Testis (tissue), 3 donors: ENCODE results near the gene RIMOC1. TPM values are rescaled to one million over a fixed set of nuclear protein-coding genes. Genes with fewer than 3 reads are reported as not detected.

ENCODE experiments used
- DNase-seq: peaks from one replicate; pipeline ENCODE4 v3.0.0-alpha.2; 2019
- H3K27ac ChIP-seq, 2 donors: fragments of 200-600 bp; sonication (generic); one replicate each; pipeline ENCODE4 v1.5.1; 2019
- H3K27me3 ChIP-seq: fragments of 200-600 bp; sonication (generic); one replicate; pipeline ENCODE4 v1.5.1; 2019
- H3K36me3 ChIP-seq: fragments of 200-600 bp; sonication (generic); one replicate; pipeline ENCODE4 v1.5.1; 2017; ENCODE audit warnings: low read depth; ENCODE audit errors: missing control alignments
- H3K4me1 ChIP-seq: fragments of 200-600 bp; sonication (generic); one replicate; pipeline ENCODE4 v1.5.1; 2019
- H3K4me3 ChIP-seq, 2 donors: fragments of 200-600 bp; sonication (generic); one replicate each; pipeline ENCODE4 v1.5.1; 2017 to 2019
- H3K9me3 ChIP-seq: fragments of 200-600 bp; sonication (generic); one replicate; pipeline ENCODE4 v1.5.1; 2017
- CTCF ChIP-seq, 3 experiments: fragments of 450-650 bp in 2 of 3; fragments of 200-600 bp in 1 of 3; sonication (generic) in 1 of 3; IDR thresholded peaks; one replicate each; pipeline ENCODE4 v1.5.1; 2016 to 2019; ENCODE audit warnings: antibody characterized with exemption in 3 of 3, mild to moderate bottlenecking in 2 of 3, moderate library complexity in 1 of 3
- POLR2A ChIP-seq: fragments of 450-650 bp; IDR thresholded peaks from one replicate; pipeline ENCODE4 v1.6.1; 2017; ENCODE audit warnings: antibody characterized with exemption, mild to moderate bottlenecking, moderate library complexity
- WGBS, 2 donors: methylation state at CpG; one replicate each; pipeline ENCODE4 v1.1.5; 2018; 5-methylcytosine and 5-hydroxymethylcytosine counted together
- intact Hi-C: fragments of 100-400 bp; cut with DNase I; formaldehyde crosslinking; loops from one replicate; pipeline ENCODE4 v1.15.1; 2023; ENCODE audit warnings: low total_unique reads
- polyA plus RNA-seq: library from polyadenylated mRNA; stranded (reverse); fragments of 350-450 nt; fragmentation: Illumina TruSeq; extraction: RNeasy Lipid Tissue Mini Kit (QIAGEN cat#74804); gene quantifications from one replicate; pipeline ENCODE4 v1.2.3, GENCODE V29; 2014; ENCODE audit warnings: low read depth, low replicate concordance; ENCODE audit not compliant: insufficient read depth
- total RNA-seq, 2 donors: library from RNA; depleted of rRNA; stranded (reverse); fragments of >200 nt; gene quantifications; one replicate each; pipeline ENCODE4 v1.2.3, GENCODE V29; 2016

The RIMOC1 gene
- total and polyA plus RNA-seq, 3 donors from 2014 or later, result 13.1 to 20.2 (median 19.6) TPM

- H3K4me3 ChIP-seq, result no peak overlapping the region
- H3K27me3 ChIP-seq, result no peaks in the 10 kb centered on the region
- H3K4me1 ChIP-seq, result peaks cover 1% of the 10 kb centered on the region
- H3K9me3 ChIP-seq, result no peaks in the 10 kb centered on the region
- no peak for DNase-seq
- intact Hi-C loops, result no loop called here
- no peak for TF ChIP-seq CTCF (IDR thresholded peaks at IDR 0.05)
- TF ChIP-seq POLR2A, result no peak
- H3K36me3 ChIP-seq, result no peaks in the 10 kb centered on the region
- H3K27ac ChIP-seq, result no peak overlapping the region
Measured at GRCh38 chr5:41863871-41864486, 40.2 kb upstream of the RIMOC1 start.

GRCh38 chr5:41869151-41869723, 34.9 kb upstream of the RIMOC1 start:
- Histone ChIP-seq H3K4me1 (peaks cover 12% of the 10 kb centered on the region), H3K4me3 (peak overlapping the region; percentile 74 to 78), H3K27me3 (no peaks in the 10 kb centered on the region), H3K9me3 (no peaks in the 10 kb centered on the region), H3K27ac (peak overlapping the region; percentile 85 to 88), H3K36me3 (no peaks in the 10 kb centered on the region)
- WGBS, 2 donors, result 9 to 18% methylated on average over 8 to 28 of the region's 28 CpGs
- DNase-seq, result peak; percentile 35
- TF ChIP-seq POLR2A (no peak), CTCF (IDR thresholded peaks at IDR 0.05) (no peak)
- intact Hi-C loops, result no loop called here

- H3K36me3 ChIP-seq, result no peaks in the 10 kb centered on the region
- intact Hi-C loops, result no loop called here
- H3K9me3 ChIP-seq, result no peaks in the 10 kb centered on the region
- H3K27me3 ChIP-seq, result no peaks in the 10 kb centered on the region
- H3K27ac ChIP-seq, result peak within 1 kb of the TSS; percentile 85 to 88
- WGBS, 2 donors, result 1% methylated on average over 15 to 60 of the region's 82 CpGs
- H3K4me1 ChIP-seq, result peaks cover 12% of the 10 kb centered on the region
- peak within 1 kb of the TSS; percentile 74 to 78 for H3K4me3 ChIP-seq
- TF ChIP-seq CTCF (IDR thresholded peaks at IDR 0.05), result no peak
- DNase-seq, result peak; percentile 77
Measured at GRCh38 chr5:41869724-41870626, 34.2 kb upstream of the RIMOC1 start, which contains the start of gene OXCT1. Gene OXCT1, minus strand, starts transcription at chr5:41870425. Its CDS starts 67 bp downstream, at chr5:41870358.

- intact Hi-C loops, result no loop called here
- Histone ChIP-seq H3K9me3 (no peaks in the 10 kb centered on the region), H3K4me3 (peak overlapping the region; percentile 74 to 78), H3K4me1 (peaks cover 12% of the 10 kb centered on the region), H3K36me3 (no peaks in the 10 kb centered on the region), H3K27me3 (no peaks in the 10 kb centered on the region), H3K27ac (peak overlapping the region; percentile 85 to 88)
- 3 to 6% methylated on average over 15 to 16 of the region's 16 CpGs for WGBS, 2 donors
- DNase-seq, result no peak
- TF ChIP-seq CTCF (IDR thresholded peaks at IDR 0.05), result no peak
- TF ChIP-seq POLR2A, result no peak
Measured at GRCh38 chr5:41870627-41871048, 33.5 kb upstream of the RIMOC1 start.
